Esophagus (tissue), 2 donors: Measurements from ENCODE around the gene BHMT. TPM values are rescaled to one million over a fixed set of nuclear protein-coding genes. Genes with fewer than 3 reads are reported as not detected.

ENCODE experiments used
- H3K27ac ChIP-seq, 2 donors: one replicate each; pipeline ENCODE4 v1.5.1; 2013; ENCODE audit warnings: low read depth in 2 of 2, mild to moderate bottlenecking in 2 of 2, inconsistent platforms in 1 of 2, low read length in 1 of 2, moderate library complexity in 1 of 2
- H3K27me3 ChIP-seq, 2 donors: one replicate each; pipeline ENCODE4 v1.6.1; 2013; ENCODE audit warnings: low read length in 2 of 2, control low read depth in 1 of 2, mild to moderate bottlenecking in 1 of 2; ENCODE audit not compliant: insufficient read depth in 2 of 2, control insufficient read depth in 1 of 2
- H3K36me3 ChIP-seq, 2 donors: one replicate each; pipeline ENCODE4 v1.6.1; 2013; ENCODE audit warnings: low read length in 1 of 2; ENCODE audit not compliant: control insufficient read depth in 2 of 2, insufficient read depth in 2 of 2
- H3K4me1 ChIP-seq, 2 donors: one replicate each; pipeline ENCODE4 v1.6.1; 2013; ENCODE audit warnings: low read length in 1 of 2; ENCODE audit not compliant: control insufficient read depth in 2 of 2, insufficient read depth in 2 of 2
- H3K4me3 ChIP-seq, 2 donors: one replicate each; pipeline ENCODE4 v1.5.1; 2013; ENCODE audit warnings: low read length in 2 of 2, mild to moderate bottlenecking in 2 of 2, low read depth in 1 of 2, moderate library complexity in 1 of 2
- H3K9me3 ChIP-seq, 2 donors: one replicate each; pipeline ENCODE4 v1.6.1; 2013; ENCODE audit warnings: mild to moderate bottlenecking in 2 of 2, low read depth in 1 of 2, low read length in 1 of 2, moderate library complexity in 1 of 2; ENCODE audit not compliant: control insufficient read depth in 2 of 2, insufficient read depth in 1 of 2
- WGBS, 2 donors: extraction: QIAGEN DNeasy Blood & Tissue Kit; methylation state at CpG; one replicate each; pipeline ENCODE4 v1.1.7; 2013; 5-methylcytosine and 5-hydroxymethylcytosine counted together
- polyA plus RNA-seq, 2 donors: library from polyadenylated mRNA; stranded (reverse); fragments of 200-250 nt; gene quantifications; one replicate each; pipeline ENCODE4 v1.2.3, GENCODE V29; 2013
- donor health status: healthy with polysubstance abuse.
- donor health status: Bipolar disorder and iron deficiency.

Gene BHMT, protein sequence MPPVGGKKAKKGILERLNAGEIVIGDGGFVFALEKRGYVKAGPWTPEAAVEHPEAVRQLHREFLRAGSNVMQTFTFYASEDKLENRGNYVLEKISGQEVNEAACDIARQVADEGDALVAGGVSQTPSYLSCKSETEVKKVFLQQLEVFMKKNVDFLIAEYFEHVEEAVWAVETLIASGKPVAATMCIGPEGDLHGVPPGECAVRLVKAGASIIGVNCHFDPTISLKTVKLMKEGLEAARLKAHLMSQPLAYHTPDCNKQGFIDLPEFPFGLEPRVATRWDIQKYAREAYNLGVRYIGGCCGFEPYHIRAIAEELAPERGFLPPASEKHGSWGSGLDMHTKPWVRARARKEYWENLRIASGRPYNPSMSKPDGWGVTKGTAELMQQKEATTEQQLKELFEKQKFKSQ
- polyA plus RNA-seq: under 1 TPM; 0.10 to 0.16 TPM

DNA sequence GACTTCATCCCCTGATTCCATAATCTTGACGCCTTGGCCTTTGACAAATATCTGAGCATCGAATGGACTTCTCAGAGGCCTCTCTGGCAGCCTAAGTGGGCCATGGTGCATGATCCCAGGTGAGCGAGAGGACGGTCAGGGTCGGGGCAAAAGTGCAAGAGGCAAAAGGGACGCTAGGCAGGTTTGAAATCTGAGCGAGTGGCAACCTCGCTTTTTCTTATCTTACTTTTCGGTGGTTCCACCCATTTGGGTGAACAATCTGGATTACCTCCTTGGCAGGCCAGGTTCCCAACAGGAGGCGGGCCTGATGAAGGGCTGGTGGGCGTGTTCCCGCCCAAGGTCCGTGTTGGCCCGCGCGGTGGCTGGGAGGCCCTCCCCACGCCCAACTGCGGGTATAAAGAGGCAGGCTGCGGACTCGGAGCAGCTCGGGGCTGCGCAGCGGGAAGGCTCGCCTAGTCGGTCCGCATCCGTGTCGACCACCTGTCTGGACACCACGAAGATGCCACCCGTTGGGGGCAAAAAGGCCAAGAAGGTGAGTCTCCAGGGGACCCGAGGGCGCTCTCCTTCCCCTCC lies at the start of gene BHMT:
TSS of gene BHMT (plus strand) at position 423 of the 573 bp plus-strand sequence. CDS start at position 500, 77 bp downstream.
- H3K9me3 ChIP-seq: no peaks in the 10 kb centered on the region
- peak within 1 kb of the TSS in 1 of 2 donors; percentile 2 for H3K4me3 ChIP-seq
- H3K27ac ChIP-seq: no peak within 1 kb of the TSS
- peaks cover 0 to 6% of the 10 kb centered on the region in 2 donors for H3K4me1 ChIP-seq
- 34 to 40% methylated on average over 32 of the region's 32 CpGs for WGBS, 2 donors
- peaks cover 0 to 5% of the 10 kb centered on the region in 2 donors for H3K27me3 ChIP-seq
- no peaks in the 10 kb centered on the region for H3K36me3 ChIP-seq

DNA sequence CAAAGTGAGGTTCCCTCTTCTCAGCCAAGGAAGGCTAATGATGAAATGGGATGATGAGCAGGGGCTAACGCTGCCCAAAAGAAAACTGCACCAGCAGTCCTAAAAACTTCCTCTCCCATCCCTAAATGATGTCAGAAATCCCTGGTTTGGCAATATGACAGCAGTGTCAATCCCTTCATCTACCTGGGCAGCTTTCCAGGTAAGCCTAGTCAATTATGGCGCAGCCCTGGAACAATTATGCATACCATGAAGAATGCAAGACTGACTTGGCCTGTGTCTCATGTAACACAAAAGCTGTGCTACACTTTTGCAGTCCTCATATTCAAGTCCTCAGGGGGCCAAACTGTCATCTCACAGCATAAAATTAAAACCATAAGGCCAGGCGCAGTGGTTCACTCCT lies 49.2 kb upstream of the BHMT start:
- Histone ChIP-seq H3K4me3 (no peak overlapping the region), H3K36me3 (no peaks in the 10 kb centered on the region), H3K9me3 (no peaks in the 10 kb centered on the region), H3K27ac (no peak overlapping the region), H3K27me3 (no peaks in the 10 kb centered on the region), H3K4me1 (no peaks in the 10 kb centered on the region)
- WGBS, 2 donors: 79 to 88% methylated on average over 3 of the region's 3 CpGs

DNA sequence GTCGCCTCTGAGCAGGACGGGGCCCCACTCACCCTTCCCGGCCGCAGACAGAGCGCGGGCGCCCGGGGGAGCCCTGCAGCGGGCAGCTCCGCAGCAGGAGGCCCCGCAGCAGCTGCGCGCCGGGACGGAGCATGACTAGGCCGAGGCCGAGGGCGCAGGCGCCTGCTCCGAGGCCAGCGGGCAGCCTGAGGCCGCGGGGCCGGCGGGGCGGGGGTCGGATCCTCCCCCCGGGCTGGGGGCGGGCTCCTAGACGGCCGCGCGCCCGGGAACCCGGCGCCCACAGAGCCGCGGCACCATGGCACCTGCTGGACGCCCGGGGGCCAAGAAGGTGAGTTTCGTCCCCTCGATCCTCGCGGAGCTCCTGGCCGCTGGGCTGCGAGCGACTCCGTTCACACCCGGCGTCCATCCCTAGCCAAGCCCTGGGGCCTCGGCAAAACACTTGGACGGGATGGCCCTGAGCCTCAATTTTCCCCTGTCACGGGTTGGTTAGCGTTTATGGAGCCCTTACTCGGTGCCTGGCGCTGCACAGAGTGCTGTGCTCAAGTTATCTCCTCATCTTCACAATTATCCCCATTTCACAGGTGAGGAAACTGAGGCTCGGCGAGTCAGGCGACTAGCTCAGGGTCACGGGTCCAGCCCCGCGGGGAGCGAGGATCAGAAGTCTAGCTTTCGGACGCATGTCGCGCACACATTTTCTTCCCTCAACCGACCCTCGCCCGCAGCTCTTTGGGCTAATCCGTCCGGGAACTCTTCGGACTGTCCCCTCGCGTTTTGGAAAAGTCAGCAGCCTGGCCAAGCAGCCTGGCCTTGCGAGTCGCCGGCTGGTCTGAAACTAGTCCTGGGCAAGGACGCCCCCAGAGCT lies 41.9 kb upstream of the BHMT start, which contains the start of the genes BHMT2 and DMGDH:
TSS of gene BHMT2 (plus strand) at position 280 of the 862 bp plus-strand sequence. CDS start at position 296, 16 bp downstream.
TSS of gene DMGDH (minus strand) at position 187 of the 862 bp plus-strand sequence. CDS start at position 133, 54 bp downstream.
- Histone ChIP-seq H3K27ac (peak within 1 kb of the TSS; percentile 27 to 70), H3K4me3 (peak within 1 kb of the TSS; percentile 36 to 40), H3K4me1 (peaks cover 0 to 2% of the 10 kb centered on the region in 2 donors), H3K9me3 (peaks cover 0 to 3% of the 10 kb centered on the region in 2 donors), H3K27me3 (no peaks in the 10 kb centered on the region), H3K36me3 (no peaks in the 10 kb centered on the region)
- WGBS, 2 donors: 23 to 28% methylated on average over 75 to 79 of the region's 79 CpGs

DNA sequence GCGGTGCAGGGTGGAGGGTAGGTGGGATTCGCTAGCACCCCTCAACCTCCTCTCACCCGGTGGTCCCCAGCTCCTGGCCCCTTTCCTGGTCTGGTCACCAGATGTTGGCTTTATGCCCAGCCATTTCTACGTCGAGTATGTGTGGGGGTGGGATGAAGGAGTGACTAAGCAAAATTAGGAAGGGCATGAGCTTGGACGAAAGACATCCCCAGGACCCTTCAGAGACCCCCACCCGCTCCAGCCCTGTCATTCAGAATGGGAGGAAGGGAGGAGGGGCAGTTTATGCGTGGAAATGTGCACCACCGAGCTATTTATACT lies 41.3 kb upstream of the BHMT start:
- 45 to 47% methylated on average over 9 of the region's 9 CpGs for WGBS, 2 donors
- H3K36me3 ChIP-seq: no peaks in the 10 kb centered on the region
- H3K27me3 ChIP-seq: no peaks in the 10 kb centered on the region
- H3K4me1 ChIP-seq: peaks cover 0 to 2% of the 10 kb centered on the region in 2 donors
- H3K27ac ChIP-seq: peak overlapping the region; percentile 27 to 70
- H3K4me3 ChIP-seq: peak overlapping the region; percentile 36 to 40
- H3K9me3 ChIP-seq: peaks cover 0 to 3% of the 10 kb centered on the region in 2 donors

DNA sequence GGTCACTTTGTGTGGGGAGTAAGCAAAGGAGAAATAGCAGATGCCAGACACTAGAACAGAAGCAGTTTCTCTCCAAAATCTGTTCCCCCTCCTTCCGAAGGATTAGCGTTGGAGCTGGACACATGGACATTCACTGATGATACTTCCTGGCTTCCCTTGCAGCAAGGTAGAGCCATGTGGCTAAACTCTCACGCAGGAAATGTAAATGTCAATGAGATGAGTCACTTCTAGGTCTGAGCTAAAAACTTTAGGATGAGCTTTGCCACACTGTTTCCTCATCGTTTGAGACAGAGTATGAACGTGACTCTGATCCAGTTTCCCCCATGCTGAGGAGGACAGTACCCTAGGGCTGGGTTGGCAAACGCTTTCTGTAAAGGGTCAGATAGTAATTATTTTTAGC lies 37.0 kb upstream of the BHMT start:
- Histone ChIP-seq H3K27me3 (no peaks in the 10 kb centered on the region), H3K27ac (no peak overlapping the region), H3K4me1 (peaks cover 0 to 1% of the 10 kb centered on the region in 2 donors), H3K9me3 (peaks cover 0 to 3% of the 10 kb centered on the region in 2 donors), H3K4me3 (no peak overlapping the region), H3K36me3 (no peaks in the 10 kb centered on the region)
- 61 to 76% methylated on average over 6 of the region's 6 CpGs for WGBS, 2 donors

DNA sequence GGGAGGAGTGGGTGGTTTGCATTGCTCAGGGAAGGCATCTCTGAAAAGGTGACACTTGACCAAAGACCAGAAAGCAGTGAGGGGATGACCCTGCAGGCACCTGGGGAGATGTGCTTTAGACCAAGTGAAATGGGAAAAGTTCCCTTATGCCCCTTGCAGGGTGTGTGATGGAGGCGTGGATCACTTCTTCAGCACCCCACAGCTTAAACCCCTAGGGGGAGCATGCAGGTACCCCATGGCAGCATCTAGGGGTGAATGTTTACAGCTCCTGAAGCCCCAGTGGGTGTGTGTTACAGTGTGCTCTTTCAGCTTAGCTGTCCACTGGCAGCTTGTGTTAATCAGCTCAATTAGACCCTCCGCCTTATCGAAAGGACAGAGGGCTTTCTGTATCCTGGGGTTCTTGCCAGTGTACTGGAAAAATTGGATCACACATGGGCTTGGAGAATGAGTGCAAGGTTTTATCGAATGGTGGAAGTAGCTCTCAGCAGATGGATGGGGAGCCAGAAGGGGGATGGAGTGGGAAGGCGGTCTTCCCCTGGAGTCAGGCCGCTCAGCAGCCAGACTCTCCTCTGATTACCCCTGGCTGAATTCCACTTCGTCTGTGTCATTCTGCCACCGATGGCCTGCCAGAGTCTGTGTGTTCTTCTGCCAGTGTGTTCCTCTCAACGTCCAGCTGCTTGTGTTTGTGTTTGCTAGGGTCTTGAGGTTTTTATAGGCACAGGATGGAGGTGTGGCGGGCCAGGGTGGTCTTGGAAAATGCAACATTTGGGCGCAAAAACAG lies 35.8 kb upstream of the BHMT start:
- H3K27ac ChIP-seq: no peak overlapping the region
- WGBS, 2 donors: 83 to 85% methylated on average over 11 of the region's 11 CpGs
- no peaks in the 10 kb centered on the region for H3K4me1 ChIP-seq
- no peaks in the 10 kb centered on the region for H3K27me3 ChIP-seq
- H3K4me3 ChIP-seq: no peak overlapping the region
- no peaks in the 10 kb centered on the region for H3K36me3 ChIP-seq
- peaks cover 0 to 3% of the 10 kb centered on the region in 2 donors for H3K9me3 ChIP-seq

DNA sequence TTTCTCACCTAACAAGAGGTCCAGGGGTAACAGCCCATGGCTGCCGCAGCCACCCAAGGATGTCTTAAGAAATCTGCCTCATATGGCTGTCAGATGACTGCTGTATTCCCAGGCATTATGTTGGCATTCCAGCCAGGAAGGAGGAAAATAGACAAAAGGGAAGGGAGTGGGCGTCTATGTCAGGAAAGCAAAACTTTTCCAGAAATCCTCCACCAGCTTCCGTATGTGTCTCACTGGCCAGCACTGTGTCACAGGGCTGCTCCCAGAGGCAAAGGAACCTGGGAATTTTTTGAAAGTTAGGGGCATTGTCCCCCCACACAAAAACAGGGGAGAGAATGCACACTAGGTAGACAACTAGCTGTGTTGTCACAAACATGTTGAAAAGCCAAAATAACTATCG lies 34.8 kb upstream of the BHMT start:
- H3K27ac ChIP-seq: no peak overlapping the region
- peaks cover 0 to 3% of the 10 kb centered on the region in 2 donors for H3K9me3 ChIP-seq
- no peak overlapping the region for H3K4me3 ChIP-seq
- H3K27me3 ChIP-seq: no peaks in the 10 kb centered on the region
- no peaks in the 10 kb centered on the region for H3K36me3 ChIP-seq
- H3K4me1 ChIP-seq: no peaks in the 10 kb centered on the region
- 68 to 70% methylated on average over 4 of the region's 4 CpGs for WGBS, 2 donors

DNA sequence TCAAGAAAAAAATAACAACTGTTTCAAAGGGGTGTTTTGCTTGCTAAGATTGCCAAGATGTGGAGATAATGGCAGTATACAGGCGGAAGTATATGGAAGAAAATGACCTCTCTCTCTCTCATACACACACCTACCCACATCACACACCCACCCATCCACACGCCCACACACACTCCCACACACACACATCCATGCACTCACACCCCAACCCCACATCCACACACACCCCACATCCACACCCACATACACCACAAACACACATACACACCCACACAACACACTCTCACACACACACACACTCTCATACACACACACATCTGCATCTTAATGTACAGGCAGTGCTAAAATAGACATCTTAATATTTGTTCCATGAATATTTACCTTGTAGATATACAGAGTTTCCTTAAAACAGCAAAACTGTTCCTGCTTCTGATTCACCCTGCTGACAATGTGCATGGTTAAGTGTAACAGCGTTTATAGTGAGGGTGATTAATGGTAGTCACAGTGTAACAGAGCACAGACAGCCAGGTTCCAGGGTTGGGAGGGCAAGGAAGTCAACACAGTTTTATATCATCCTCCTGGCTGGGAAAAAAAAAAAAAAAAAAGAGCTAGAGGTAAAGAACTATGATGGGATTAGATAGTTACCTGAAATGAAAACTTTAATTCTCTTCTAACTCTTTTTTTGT lies 33.8 kb upstream of the BHMT start:
- no peak overlapping the region for H3K4me3 ChIP-seq
- no peaks in the 10 kb centered on the region for H3K27me3 ChIP-seq
- no peaks in the 10 kb centered on the region for H3K36me3 ChIP-seq
- H3K27ac ChIP-seq: peak overlapping the region in 1 of 2 donors; percentile 9
- H3K9me3 ChIP-seq: peaks cover 0 to 3% of the 10 kb centered on the region in 2 donors
- H3K4me1 ChIP-seq: no peaks in the 10 kb centered on the region
- 55 to 61% methylated on average over 3 of the region's 3 CpGs for WGBS, 2 donors
